Stimulated activated CD8-positive, alpha-beta memory T cell treated with anti-CD3 and anti-CD28 coated beads, Interleukin-7, amount 100 ng/mL, for 4 hours (primary cell): ENCODE data around the gene KRTAP10-4.
"Not testable (repeated sequence)": the region's sequence is repeated elsewhere in the genome, so short reads cannot be mapped to it uniquely, and the experiment has no call there.

Experiments
- DNase-seq, 2 donors: peaks; one replicate each; pipeline ENCODE4 v3.0.0-alpha.2; 2020; ENCODE audit warnings: low read depth in 2 of 2

Gene KRTAP10-4, protein sequence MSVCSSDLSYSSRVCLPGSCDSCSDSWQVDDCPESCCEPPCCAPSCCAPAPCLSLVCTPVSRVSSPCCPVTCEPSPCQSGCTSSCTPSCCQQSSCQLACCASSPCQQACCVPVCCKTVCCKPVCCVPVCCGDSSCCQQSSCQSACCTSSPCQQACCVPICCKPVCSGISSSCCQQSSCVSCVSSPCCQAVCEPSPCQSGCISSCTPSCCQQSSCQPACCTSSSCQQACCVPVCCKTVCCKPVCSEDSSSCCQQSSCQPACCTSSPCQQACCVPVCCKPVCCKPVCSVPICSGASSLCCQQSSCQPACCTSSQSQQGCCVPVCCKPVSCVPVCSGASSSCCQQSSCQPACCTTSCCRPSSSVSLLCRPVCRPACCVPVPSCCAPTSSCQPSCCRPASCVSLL

GRCh38 chr21:44573630-44574456, at the start of gene KRTAP10-4:
Gene KRTAP10-4, plus strand, starts transcription at chr21:44573729. Its CDS starts 30 bp downstream, at chr21:44573759.
- not testable (repeated sequence) for DNase-seq

GRCh38 chr21:44524414-44525371, 48.8 kb upstream of the KRTAP10-4 start:
- no peak for DNase-seq

DNA sequence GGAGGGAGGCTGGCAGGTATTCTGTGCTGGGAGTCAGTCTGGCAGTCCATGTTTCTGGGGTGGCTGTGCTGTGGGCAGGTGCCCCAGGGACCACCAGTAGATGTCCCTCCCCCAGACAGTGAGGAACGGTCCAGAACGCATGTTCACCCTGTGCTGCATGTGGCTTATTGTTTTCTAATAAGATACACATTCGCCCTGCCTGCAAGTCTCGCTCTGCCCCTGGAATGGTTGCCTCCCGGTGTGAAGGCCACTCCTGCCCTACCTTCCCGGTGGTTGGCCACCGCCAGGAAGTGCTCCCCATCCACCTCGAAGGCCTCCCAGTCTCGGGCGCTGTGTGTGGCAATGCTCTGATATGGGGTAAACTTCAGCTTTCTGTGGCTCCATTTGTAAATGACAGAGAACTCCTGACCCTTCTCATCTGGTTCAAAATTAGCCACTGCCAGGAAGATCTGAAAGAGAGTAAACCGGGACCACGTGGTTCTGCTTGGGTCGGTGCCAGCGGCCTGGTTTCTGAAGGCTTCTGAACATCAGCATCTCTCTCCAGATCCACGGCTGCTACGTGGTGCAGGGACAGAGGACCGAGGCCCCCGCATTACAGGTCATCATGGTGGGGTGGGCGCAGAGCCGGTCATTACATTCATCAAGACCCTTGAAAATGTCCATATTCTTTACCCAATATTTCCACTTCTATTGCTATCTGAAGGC, 48.0 kb upstream of the KRTAP10-4 start:
- DNase-seq: no peak

DNA sequence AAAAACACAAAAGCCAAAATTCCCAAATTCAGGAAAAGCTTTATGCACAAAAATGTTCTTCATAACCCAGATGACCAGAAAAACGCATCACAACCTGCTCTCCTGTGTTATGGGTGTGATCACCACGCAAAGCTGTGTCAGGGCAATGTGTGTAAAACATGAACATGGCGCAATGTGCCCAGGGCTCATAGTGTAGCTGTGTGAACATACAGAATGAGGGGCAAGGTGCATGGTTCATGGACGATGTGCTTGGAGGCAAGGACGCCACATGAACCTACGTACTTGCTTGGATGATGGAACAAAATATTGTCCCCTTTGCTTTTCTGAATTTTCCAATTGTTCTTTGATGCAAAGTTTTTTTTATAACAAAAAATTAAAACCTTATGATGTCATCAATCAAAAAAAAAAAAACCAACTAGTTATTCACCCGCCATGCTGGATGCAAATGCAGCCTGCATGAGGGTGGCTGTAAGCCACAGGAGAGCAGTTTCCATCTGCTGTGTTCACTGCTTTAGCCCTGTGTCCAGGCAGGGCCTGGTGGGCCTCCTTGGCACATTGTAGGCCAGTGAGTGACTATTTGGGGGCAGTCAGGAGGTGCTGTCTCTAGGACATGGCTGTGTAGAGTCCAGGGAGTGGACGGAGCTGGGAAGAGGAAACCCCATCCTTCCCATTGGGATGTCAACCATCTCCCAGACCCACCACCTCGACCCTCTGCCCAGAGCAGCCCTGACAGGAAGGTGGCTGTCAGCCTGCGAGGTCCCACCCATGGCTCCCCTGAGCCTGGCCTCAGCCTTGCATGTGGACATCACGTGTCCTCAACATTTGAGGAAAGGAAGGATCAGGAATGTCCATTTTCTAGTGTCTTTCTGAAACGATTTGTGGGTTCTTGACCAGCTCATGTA, 47.2 kb upstream of the KRTAP10-4 start:
- no peak for DNase-seq

GRCh38 chr21:44527156-44527982, 46.2 kb upstream of the KRTAP10-4 start:
- DNase-seq: no peak

DNA sequence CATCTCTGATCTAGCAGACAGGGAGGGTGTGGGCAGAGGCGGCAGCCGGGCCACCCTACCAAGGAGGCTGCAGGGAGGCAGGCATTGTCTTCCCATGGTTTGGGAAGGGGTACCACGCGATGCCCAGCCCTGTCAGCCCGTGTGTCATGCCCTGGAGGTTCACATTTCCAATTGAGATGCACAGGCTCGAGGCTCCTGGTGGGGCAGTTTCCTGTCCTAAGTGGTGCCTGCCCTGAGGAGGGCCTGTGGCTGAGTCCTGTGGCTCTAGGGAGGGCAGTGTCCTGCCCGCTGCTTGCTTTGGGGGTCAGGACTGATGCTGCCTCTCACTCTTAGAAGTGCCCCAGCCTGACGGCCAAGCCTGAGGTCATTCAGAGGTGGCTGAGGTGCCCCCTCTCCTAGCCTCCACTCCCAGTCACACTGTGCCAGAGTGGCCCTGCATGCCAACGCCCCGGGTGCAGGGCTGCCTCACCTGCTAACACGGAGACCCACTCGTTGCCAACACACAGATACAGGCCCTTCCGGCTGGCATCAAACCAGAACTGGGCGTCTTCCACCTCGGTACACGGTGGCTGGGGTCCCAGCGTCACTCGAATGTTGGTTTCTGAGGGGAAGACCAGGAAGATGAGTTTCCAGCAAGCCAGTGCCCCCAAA, 45.4 kb upstream of the KRTAP10-4 start:
- DNase-seq: no peak

DNA sequence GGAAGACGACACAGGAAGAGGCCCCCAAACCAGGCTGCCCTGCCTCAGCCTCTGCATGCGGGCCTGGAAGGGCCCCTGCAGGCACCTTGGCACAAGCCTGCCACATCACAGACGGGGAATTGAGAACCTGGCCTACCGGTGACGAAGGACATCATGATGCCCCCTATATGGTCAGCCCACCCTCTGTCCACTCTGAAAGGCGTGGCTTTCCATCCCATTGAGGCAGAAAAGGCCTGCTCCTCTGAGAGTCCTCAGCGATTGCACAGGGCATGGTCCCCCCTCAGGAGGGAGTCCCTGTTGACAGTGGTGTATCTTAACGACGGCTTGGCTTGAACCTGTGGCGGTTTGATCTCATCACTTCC, 44.9 kb upstream of the KRTAP10-4 start:
- DNase-seq: no peak

DNA sequence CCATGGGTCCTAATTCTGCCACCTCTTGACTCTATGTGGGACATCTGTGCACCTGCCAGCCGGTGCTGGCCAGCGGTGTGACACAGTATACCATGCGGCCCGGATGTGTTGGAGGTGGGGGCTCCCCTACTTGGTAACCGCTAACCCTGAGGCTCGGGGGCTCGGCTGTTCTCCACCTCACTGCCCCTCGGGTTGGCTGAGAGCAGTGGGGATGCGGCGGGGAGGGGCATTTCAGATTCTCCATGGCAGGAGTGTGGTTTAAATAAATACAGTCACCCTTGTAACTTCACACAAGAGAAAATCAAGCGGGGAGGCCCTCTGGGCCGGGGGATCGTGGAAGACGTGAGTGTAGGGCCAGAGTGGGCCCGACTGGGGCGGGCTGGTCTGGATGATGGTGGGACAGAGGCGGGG, 44.5 kb upstream of the KRTAP10-4 start:
- no peak for DNase-seq

- DNase-seq: no peak
These were observed 43.9 kb upstream of the KRTAP10-4 start for GRCh38 chr21:44529503-44530125.

DNA sequence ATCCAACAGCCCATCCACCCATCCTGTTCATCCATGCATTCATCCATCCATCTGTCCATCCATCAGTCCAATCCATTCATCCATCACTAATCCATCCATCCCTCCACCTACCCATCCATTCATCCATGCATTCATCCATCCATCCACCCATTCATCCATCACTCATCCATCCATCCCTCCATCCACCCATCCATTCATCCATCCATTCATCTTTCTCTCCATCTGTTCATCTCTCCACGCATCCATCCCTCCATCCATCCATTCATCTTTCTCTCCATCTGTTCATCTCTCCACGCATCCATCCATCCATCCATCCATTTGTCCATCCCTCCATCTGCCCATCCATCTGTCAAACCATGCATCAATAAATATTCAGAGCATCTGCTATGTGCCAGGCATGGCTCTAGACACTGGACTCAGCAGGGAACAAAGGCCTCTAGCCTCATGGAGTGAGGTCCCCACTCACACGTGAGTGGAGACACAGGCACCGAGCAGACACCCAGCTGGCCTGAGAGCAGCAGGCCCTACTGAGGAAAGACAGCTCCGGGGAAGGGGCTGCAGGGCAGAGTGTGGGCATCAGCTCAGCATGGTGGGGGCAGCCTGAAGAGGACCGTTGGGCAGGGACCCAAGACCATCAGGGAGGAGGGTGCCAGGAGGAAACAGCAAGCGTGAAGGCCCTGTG, 43.2 kb upstream of the KRTAP10-4 start:
- DNase-seq: no peak

GRCh38 chr21:44530903-44531605, 42.5 kb upstream of the KRTAP10-4 start:
- DNase-seq: no peak

GRCh38 chr21:44531606-44532564, 41.6 kb upstream of the KRTAP10-4 start:
- DNase-seq: no peak

- no peak for DNase-seq
These were observed 40.8 kb upstream of the KRTAP10-4 start for GRCh38 chr21:44532712-44533111.

GRCh38 chr21:44533121-44533890, 40.2 kb upstream of the KRTAP10-4 start:
- DNase-seq: no peak
